AG10803 (cell line): ENCODE results near the gene MMP11.

Experiments used
- DNase-seq: peaks from one replicate; pipeline ENCODE4 v3.0.0; 2010; ENCODE audit warnings: low read depth
- H3K4me3 ChIP-seq: 2 replicates; pipeline ENCODE4 v1.5.1; 2011; ENCODE audit warnings: mild to moderate bottlenecking, low read length, control low read depth
- TF ChIP-seq, protein P1 (sequence below): conservative IDR thresholded peaks from 2 replicates; pipeline ENCODE4 v1.5.1; 2011; ENCODE audit warnings: mild to moderate bottlenecking, low read length, control low read depth, inconsistent platforms

The MMP11 gene

DNA sequence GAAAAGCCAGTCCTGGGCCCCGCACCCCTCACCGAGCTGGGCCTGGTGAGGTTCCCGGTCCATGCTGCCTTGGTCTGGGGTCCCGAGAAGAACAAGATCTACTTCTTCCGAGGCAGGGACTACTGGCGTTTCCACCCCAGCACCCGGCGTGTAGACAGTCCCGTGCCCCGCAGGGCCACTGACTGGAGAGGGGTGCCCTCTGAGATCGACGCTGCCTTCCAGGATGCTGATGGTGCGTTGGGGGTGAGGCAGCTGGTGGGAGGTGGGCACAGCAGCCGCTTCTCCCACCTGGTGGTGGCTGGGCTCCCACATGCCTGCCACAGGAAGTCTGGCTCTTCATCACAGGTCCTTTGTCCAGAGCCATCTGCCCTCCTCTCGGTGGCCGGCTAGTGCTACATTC is 9.6 kb downstream of the MMP11 start:
- DNase-seq = no peak
- TF ChIP-seq, protein P1, sequence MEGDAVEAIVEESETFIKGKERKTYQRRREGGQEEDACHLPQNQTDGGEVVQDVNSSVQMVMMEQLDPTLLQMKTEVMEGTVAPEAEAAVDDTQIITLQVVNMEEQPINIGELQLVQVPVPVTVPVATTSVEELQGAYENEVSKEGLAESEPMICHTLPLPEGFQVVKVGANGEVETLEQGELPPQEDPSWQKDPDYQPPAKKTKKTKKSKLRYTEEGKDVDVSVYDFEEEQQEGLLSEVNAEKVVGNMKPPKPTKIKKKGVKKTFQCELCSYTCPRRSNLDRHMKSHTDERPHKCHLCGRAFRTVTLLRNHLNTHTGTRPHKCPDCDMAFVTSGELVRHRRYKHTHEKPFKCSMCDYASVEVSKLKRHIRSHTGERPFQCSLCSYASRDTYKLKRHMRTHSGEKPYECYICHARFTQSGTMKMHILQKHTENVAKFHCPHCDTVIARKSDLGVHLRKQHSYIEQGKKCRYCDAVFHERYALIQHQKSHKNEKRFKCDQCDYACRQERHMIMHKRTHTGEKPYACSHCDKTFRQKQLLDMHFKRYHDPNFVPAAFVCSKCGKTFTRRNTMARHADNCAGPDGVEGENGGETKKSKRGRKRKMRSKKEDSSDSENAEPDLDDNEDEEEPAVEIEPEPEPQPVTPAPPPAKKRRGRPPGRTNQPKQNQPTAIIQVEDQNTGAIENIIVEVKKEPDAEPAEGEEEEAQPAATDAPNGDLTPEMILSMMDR = no peak
- H3K4me3 ChIP-seq = no peak overlapping the region

DNA sequence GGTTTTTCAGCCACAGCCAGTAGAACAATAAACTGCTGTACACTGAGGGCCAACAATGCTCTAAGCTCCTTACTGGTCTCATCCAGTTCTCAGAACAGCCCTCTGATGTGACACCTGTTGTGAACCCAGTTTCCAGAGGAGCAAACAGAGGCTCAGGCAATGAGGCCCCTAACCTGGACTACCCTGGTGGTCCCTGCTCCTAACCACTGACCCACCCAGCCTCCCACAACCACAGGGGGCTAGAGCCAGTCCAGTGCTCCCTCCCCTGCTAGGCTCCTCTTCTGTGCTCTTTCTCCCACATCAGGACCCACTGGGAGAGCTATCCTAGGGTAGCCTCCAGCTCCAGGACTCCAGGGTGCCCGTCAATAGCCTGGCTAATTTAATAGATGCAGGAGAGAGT is 10.1 kb downstream of the MMP11 start:
- DNase-seq = no peak
- TF ChIP-seq, protein P1 = no peak

DNA sequence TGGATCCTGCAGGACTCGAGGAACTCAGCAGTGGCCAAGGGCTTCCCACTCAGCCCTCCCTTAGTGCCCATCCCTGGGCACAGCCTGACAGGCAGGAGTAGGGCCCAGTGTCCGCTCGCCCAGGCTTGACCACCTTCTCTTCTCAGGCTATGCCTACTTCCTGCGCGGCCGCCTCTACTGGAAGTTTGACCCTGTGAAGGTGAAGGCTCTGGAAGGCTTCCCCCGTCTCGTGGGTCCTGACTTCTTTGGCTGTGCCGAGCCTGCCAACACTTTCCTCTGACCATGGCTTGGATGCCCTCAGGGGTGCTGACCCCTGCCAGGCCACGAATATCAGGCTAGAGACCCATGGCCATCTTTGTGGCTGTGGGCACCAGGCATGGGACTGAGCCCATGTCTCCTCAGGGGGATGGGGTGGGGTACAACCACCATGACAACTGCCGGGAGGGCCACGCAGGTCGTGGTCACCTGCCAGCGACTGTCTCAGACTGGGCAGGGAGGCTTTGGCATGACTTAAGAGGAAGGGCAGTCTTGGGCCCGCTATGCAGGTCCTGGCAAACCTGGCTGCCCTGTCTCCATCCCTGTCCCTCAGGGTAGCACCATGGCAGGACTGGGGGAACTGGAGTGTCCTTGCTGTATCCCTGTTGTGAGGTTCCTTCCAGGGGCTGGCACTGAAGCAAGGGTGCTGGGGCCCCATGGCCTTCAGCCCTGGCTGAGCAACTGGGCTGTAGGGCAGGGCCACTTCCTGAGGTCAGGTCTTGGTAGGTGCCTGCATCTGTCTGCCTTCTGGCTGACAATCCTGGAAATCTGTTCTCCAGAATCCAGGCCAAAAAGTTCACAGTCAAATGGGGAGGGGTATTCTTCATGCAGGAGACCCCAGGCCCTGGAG is 10.9 kb downstream of the MMP11 start:
- TF ChIP-seq, protein P1 = no peak
- no peak overlapping the region for H3K4me3 ChIP-seq
- DNase-seq = no peak

More for the DNA sequence above, 10.1 kb downstream of the MMP11 start:
- no peak overlapping the region for H3K4me3 ChIP-seq

DNA sequence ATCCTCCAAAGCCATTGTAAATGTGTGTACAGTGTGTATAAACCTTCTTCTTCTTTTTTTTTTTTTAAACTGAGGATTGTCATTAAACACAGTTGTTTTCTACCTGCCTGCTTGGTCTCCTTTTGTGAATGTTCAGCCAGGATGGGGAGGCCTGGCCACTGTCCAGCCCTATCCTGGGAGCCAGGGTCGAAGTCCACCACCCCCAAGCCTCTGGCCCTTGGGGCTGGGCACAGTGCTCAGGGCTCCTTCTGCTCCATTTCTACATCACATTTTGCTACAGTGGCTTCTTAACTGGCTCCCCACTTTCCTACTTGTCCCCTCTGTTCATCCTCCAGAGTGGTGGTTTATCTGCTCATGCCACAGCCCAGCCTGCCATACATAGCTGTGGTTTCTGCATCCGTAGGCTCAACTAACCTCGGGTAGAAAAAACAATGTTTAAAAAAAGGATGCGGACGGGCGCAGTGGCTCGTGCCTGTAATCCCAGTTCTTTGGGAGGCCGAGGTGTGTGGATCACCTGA is 11.6 kb downstream of the MMP11 start:
- TF ChIP-seq, protein P1 = no peak
- no peak overlapping the region for H3K4me3 ChIP-seq
- DNase-seq = peak; percentile 52

DNA sequence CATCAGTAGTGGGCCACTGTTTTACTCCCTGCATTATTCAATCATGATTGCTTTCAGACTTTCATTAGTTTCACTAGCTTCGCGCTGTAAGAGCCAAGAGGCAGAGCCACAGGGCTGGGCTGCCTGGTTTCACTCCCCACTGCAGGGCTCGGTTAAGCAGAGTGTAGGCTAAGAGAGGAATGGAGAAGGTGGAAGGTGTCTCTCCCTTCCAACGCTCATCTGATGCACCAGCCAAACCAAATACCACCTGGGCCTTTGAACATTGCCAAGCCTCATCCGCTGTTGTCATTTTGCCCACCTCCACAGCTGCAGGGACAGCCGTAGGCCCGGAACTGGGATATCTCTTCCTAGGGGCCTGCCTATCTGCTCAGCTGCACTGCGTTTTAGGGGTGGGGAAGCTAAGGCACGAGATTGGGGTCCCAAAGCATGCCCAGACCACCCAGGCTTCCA is 13.6 kb downstream of the MMP11 start:
- TF ChIP-seq, protein P1 = no peak
- H3K4me3 ChIP-seq = peak overlapping the region; percentile 54
- DNase-seq = peak; percentile 22

DNA sequence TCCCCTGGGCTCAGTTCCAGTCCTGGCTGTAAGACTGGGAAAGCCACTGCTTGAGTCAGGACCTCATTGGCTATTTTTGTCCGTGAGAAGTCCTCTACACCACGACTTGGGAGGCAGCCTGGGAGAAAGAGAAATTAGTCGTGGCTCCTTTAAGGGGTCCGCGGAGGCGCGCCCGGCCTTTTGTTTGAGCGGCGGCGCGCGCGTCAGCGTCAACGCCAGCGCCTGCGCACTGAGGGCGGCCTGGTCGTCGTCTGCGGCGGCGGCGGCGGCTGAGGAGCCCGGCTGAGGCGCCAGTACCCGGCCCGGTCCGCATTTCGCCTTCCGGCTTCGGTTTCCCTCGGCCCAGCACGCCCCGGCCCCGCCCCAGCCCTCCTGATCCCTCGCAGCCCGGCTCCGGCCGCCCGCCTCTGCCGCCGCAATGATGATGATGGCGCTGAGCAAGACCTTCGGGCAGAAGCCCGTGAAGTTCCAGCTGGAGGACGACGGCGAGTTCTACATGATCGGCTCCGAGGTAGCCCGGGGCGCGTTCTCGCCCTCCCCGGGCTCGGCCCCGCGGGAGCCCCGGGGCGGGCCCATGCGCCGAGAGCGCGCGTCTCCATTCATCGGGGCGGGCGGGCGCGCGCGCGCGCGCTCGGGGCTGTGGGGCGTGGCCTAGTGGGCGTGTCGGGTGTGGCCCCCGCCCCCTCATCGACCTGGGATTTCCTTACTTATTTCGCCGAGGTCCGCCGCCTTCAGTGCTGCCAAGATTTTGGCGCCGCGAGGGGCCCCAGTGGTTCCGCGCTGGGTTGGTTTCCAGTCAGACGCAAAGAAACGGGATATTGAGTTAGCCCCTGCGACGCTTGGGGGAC is 14.3 kb downstream of the MMP11 start, which contains the start of gene SMARCB1:
Gene SMARCB1, plus strand, starts transcription at position 215 of the 848 bp plus-strand sequence. Its CDS starts 204 bp downstream, at position 419.
- peak within 1 kb of the TSS; percentile 85 for H3K4me3 ChIP-seq
- TF ChIP-seq, protein P1 = no peak
- peak; percentile 95 for DNase-seq
